ENCODE results near the gene BDP1. TPM values are rescaled to one million over a fixed set of nuclear protein-coding genes. Genes with fewer than 3 reads are reported as not detected.
A peak's percentile ranks its signal among the peaks of the same experiment; 100 is the strongest.
"Not testable (repeated sequence)": the region's sequence is repeated elsewhere in the genome, so short reads cannot be mapped to it uniquely, and the experiment has no call there.

Gene BDP1
- polyA plus RNA-seq, 6 donors from 2014 or later = 3.1 to 30.7 (median 10.7) TPM

- peaks cover 4 to 11% (median 6%) of the 10 kb centered on the region in 3 donors for H3K4me1 Mint-ChIP-seq
- peaks cover 15 to 29% (median 17%) of the 10 kb centered on the region in 3 donors for H3K27me3 Mint-ChIP-seq
- not testable (repeated sequence) for H3K27ac Mint-ChIP-seq, H3K9me3 Mint-ChIP-seq, DNase-seq, H3K36me3 Mint-ChIP-seq
- H3K4me3 Mint-ChIP-seq = peak overlapping the region in 5 of 8 donors; percentile 15 to 79 (median 50)
- ATAC-seq (ENCODE audit: low read depth in 2 of 2) = peak; percentile 17 to 25
These were observed 8.8 kb upstream of the BDP1 start for GRCh38 chr5:71446540-71447216.

DNA sequence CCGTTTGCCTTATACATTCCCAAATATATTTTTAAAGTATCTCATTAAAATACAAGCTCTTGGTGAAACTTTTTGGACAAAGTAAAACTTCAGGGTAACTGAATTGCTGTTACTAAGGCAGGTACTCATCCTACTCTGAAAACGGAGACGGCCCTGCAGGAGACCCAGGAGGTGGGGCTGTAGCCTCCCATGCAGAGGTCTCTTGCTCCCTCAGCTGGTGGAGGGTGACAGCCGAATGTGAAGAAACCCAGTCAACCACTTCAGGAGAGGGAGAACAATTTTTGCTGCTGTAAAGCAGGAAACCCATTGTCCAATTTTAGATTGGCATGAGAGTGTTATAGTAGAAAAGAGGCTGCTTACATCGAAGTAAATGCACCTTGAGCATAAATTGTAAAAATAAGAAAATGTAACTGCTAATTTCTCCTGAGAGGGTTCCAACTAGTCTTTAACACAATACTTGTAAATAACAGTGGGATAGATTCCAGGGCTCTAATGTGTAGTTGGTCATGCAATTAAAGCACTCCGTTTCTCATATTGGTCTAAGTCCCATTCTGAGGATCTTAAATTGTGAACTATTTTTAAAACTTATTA lies 8.1 kb upstream of the BDP1 start:
- not testable (repeated sequence) for H3K36me3 Mint-ChIP-seq, H3K9me3 Mint-ChIP-seq, H3K27ac Mint-ChIP-seq
- H3K4me3 Mint-ChIP-seq = peak overlapping the region in 1 of 8 donors; percentile 50
- peak; percentile 93 to 96 for ATAC-seq (ENCODE audit: low read depth in 2 of 2)
- DNase-seq = peak; percentile 32
- H3K4me1 Mint-ChIP-seq = peaks cover 4 to 11% (median 6%) of the 10 kb centered on the region in 3 donors
- H3K27me3 Mint-ChIP-seq = peaks cover 20 to 34% (median 21%) of the 10 kb centered on the region in 3 donors

- ATAC-seq (ENCODE audit: low read depth in 2 of 2) = no peak
- no peak overlapping the region for H3K4me3 Mint-ChIP-seq
- no peaks in the 10 kb centered on the region for H3K9me3 Mint-ChIP-seq
- peaks cover 17 to 19% (median 18%) of the 10 kb centered on the region in 3 donors for H3K4me1 Mint-ChIP-seq
- no peak for DNase-seq
- H3K27ac Mint-ChIP-seq = peak overlapping the region in 2 of 6 donors; percentile 14 to 94
- peaks cover 14 to 29% (median 15%) of the 10 kb centered on the region in 3 donors for H3K27me3 Mint-ChIP-seq
- H3K36me3 Mint-ChIP-seq = no peaks in the 10 kb centered on the region
These were observed 2.6 kb upstream of the BDP1 start for GRCh38 chr5:71452876-71453275.

GRCh38 chr5:71454913-71455312 lies 538 bp upstream of the BDP1 start:
- ATAC-seq (ENCODE audit: low read depth in 2 of 2) (no peak), DNase-seq (no peak)
- Mint-ChIP-seq H3K9me3 (no peaks in the 10 kb centered on the region), H3K4me1 (peaks cover 20 to 23% (median 23%) of the 10 kb centered on the region in 3 donors), H3K36me3 (no peaks in the 10 kb centered on the region), H3K27me3 (peaks cover 11 to 29% (median 14%) of the 10 kb centered on the region in 3 donors), H3K27ac (peak overlapping the region; percentile 94 to 100 (median 99)), H3K4me3 (peak overlapping the region; percentile 86 to 100 (median 96))

DNA sequence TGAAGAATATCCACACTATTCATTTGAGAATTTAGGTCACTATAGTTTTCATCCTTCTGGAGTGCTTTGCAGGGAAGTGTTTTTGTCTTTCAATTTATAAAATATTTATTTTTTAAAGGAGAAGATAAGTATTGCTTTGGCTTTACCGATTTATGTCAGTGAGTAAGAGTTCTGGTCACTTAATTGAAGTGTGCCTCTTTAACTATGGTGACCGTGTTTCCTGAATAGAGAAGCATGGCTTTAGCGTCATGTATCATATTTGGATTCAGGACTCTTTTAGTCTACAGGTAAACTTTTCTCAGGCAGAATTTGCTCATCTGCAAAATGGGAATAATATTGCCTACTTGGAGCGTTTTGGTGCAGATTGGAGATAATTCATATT lies 902 bp downstream of the BDP1 start:
- Mint-ChIP-seq H3K9me3 (no peaks in the 10 kb centered on the region), H3K4me3 (peak overlapping the region; percentile 86 to 100 (median 96)), H3K36me3 (no peaks in the 10 kb centered on the region), H3K4me1 (peaks cover 20 to 24% (median 23%) of the 10 kb centered on the region in 3 donors), H3K27ac (peak overlapping the region; percentile 94 to 100 (median 98)), H3K27me3 (peaks cover 8 to 21% (median 11%) of the 10 kb centered on the region in 3 donors)
- no peak for DNase-seq
- no peak for ATAC-seq (ENCODE audit: low read depth in 2 of 2)

- ATAC-seq (ENCODE audit: low read depth in 2 of 2) = no peak
- Mint-ChIP-seq H3K4me1 (peaks cover 20 to 24% (median 23%) of the 10 kb centered on the region in 3 donors), H3K36me3 (no peaks in the 10 kb centered on the region), H3K4me3 (peak overlapping the region in 5 of 8 donors; percentile 86 to 100 (median 93)), H3K27ac (peak overlapping the region in 5 of 6 donors; percentile 21 to 99 (median 72)), H3K27me3 (peaks cover 2 to 16% (median 5%) of the 10 kb centered on the region in 3 donors), H3K9me3 (no peaks in the 10 kb centered on the region)
- no peak for DNase-seq
These were observed 1.7 kb downstream of the BDP1 start for GRCh38 chr5:71457106-71457505.

- H3K4me3 Mint-ChIP-seq = no peak overlapping the region
- DNase-seq (no peak), ATAC-seq (ENCODE audit: low read depth in 2 of 2) (no peak)
- peaks cover 15 to 18% (median 16%) of the 10 kb centered on the region in 3 donors for H3K4me1 Mint-ChIP-seq
- H3K9me3 Mint-ChIP-seq = no peaks in the 10 kb centered on the region
- peaks cover 0 to 3% of the 10 kb centered on the region in 2 donors for H3K36me3 Mint-ChIP-seq
- H3K27ac Mint-ChIP-seq = no peak overlapping the region
- no peaks in the 10 kb centered on the region for H3K27me3 Mint-ChIP-seq
These were observed 5.2 kb downstream of the BDP1 start for GRCh38 chr5:71460693-71461092.

GRCh38 chr5:71461360-71461759 lies 5.9 kb downstream of the BDP1 start:
- peaks cover 11 to 13% (median 12%) of the 10 kb centered on the region in 3 donors for H3K4me1 Mint-ChIP-seq
- no peak overlapping the region for H3K27ac Mint-ChIP-seq
- H3K36me3 Mint-ChIP-seq = peaks cover 0 to 3% of the 10 kb centered on the region in 2 donors
- DNase-seq = no peak
- H3K9me3 Mint-ChIP-seq = no peaks in the 10 kb centered on the region
- no peaks in the 10 kb centered on the region for H3K27me3 Mint-ChIP-seq
- no peak overlapping the region for H3K4me3 Mint-ChIP-seq
- no peak for ATAC-seq (ENCODE audit: low read depth in 2 of 2)

DNA sequence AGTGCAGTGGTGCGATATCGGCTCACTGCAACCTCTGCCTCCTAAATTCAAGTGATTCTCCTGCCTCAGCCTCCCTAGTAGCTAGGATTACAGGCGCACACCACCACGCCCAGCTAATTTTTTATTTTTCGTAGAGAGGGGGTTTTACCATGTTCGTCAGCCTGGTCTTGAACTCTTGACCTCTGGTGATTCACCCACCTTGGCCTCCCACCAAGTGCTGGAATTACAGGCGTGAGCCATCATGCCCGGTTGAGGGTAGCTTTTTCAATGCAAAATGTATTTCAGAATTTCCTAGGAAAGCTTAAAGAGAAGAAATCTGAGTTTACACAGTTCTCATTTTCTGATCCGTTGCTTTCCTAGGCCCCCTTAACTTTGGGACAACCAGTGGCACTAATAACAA lies 15.7 kb downstream of the BDP1 start:
- Mint-ChIP-seq H3K9me3 (no peaks in the 10 kb centered on the region), H3K4me3 (no peak overlapping the region), H3K27me3 (no peaks in the 10 kb centered on the region), H3K4me1 (peaks cover 0 to 10% (median 4%) of the 10 kb centered on the region in 3 donors), H3K27ac (peak overlapping the region in 1 of 6 donors; percentile 27), H3K36me3 (peaks cover 0 to 12% of the 10 kb centered on the region in 2 donors)
- ATAC-seq (ENCODE audit: low read depth in 2 of 2) = no peak
- no peak for DNase-seq

DNA sequence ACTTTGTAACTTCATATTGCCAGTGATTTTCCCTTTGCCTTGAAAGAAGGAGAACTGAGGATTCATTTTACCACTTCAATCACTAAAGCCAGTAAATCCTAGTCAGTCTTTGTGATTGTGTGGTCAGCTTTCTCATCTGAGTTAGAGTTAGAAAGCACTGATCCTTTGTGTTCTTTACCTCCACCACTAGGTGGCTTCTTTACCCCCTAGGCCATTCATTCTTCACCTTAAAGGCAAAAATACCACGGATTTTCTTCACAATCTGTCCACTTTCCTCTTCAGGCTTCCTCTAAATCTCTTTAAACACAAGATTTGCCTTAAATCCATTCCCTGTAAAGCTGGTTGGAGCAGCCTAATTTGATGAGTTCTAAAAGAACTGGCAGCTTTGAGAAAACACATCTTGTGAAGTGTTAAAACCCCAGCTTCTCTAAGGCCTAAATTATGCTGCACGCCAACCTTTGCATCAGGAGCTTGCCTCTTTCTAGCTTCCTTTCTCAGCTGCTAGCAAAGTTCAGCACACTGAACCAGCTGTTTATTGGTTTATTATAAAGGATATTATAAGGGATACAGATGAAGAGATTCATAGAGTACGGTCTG lies 20.4 kb downstream of the BDP1 start:
- ATAC-seq (ENCODE audit: low read depth in 2 of 2) (no peak), DNase-seq (no peak)
- H3K27me3 Mint-ChIP-seq = no peaks in the 10 kb centered on the region
- H3K4me1 Mint-ChIP-seq = peaks cover 0 to 3% (median 0%) of the 10 kb centered on the region in 3 donors
- no peaks in the 10 kb centered on the region for H3K9me3 Mint-ChIP-seq
- H3K27ac Mint-ChIP-seq = peak overlapping the region in 1 of 6 donors; percentile 57
- H3K36me3 Mint-ChIP-seq = peaks cover 0 to 12% of the 10 kb centered on the region in 2 donors
- no peak overlapping the region for H3K4me3 Mint-ChIP-seq

GRCh38 chr5:71481441-71481840 lies 26.0 kb downstream of the BDP1 start:
- H3K36me3 Mint-ChIP-seq = peaks cover 27 to 30% of the 10 kb centered on the region in 2 donors
- no peak overlapping the region for H3K27ac Mint-ChIP-seq
- H3K27me3 Mint-ChIP-seq = no peaks in the 10 kb centered on the region
- no peak for ATAC-seq (ENCODE audit: low read depth in 2 of 2)
- no peaks in the 10 kb centered on the region for H3K9me3 Mint-ChIP-seq
- DNase-seq = no peak
- peaks cover 9 to 16% (median 12%) of the 10 kb centered on the region in 3 donors for H3K4me1 Mint-ChIP-seq
- H3K4me3 Mint-ChIP-seq = no peak overlapping the region

DNA sequence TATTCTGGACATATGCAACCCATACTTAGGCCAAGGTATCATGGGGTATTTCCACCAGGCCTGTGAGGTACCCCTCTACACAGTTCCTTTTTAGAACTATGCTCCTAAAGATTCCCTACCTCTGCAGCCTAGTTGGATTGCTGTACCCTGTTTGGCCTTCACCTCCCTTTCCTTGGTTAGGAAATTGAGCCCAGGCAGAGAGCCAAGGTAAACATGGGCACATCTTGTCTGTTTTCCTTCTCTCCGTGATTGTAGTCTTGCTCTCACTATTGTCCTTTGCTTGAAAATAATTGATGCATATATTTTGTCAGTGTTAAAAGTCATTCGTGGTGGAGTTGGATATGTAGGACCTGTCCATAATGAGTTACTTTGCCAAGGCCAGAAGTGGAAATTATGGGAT lies 26.7 kb downstream of the BDP1 start:
- Mint-ChIP-seq H3K4me1 (peaks cover 7 to 16% (median 12%) of the 10 kb centered on the region in 3 donors), H3K27me3 (no peaks in the 10 kb centered on the region), H3K4me3 (no peak overlapping the region), H3K9me3 (no peaks in the 10 kb centered on the region), H3K36me3 (peaks cover 27 to 30% of the 10 kb centered on the region in 2 donors), H3K27ac (peak overlapping the region in 2 of 6 donors; percentile 52 to 78)
- no peak for DNase-seq
- no peak for ATAC-seq (ENCODE audit: low read depth in 2 of 2)

- DNase-seq (no peak), ATAC-seq (ENCODE audit: low read depth in 2 of 2) (no peak)
- H3K27me3 Mint-ChIP-seq = no peaks in the 10 kb centered on the region
- H3K4me1 Mint-ChIP-seq = peaks cover 6 to 16% (median 12%) of the 10 kb centered on the region in 3 donors
- peaks cover 27 to 30% of the 10 kb centered on the region in 2 donors for H3K36me3 Mint-ChIP-seq
- no peak overlapping the region for H3K4me3 Mint-ChIP-seq
- H3K27ac Mint-ChIP-seq = peak overlapping the region in 4 of 6 donors; percentile 4 to 78 (median 34)
- no peaks in the 10 kb centered on the region for H3K9me3 Mint-ChIP-seq
These were observed 27.9 kb downstream of the BDP1 start for GRCh38 chr5:71483355-71483754.

Data from naive B cell (primary cell).